A549 (cell line): Measurements from ENCODE around the gene GNE. TPM values are rescaled to one million over a fixed set of nuclear protein-coding genes. Genes with fewer than 3 reads are reported as not detected.

Experiments used
- ATAC-seq, 2 experiments: fragments of 200-7000 bp in 1 of 2; fragments of >200 bp in 1 of 2; cut with Nextera tagmentation in 1 of 2; cut with Tn5 transposase in 1 of 2; 3 replicates each; pipeline versions ENCODE4 v1.8.0 to v1.9.1; 2018 to 2020; ENCODE audit warnings: mild to moderate bottlenecking in 1 of 2, moderate library complexity in 1 of 2
- CTCF ChIA-PET: fragments of 300-600 bp; sonication (Branson Sonifier 250); formaldehyde crosslinking; extraction: SDS; loops from one replicate; lab custom pipeline; 2021; ENCODE audit warnings: antibody characterized with exemption, inconsistent platforms; lab: Yijun Ruan, JAX
- POLR2A ChIA-PET: fragments of 350-600 bp; formaldehyde crosslinking; extraction: SDS; loops from one replicate; lab custom pipeline; 2021; ENCODE audit warnings: antibody characterized with exemption, inconsistent platforms; lab: Yijun Ruan, JAX
- DNase-seq, 2 experiments: peaks; one replicate each; pipeline versions ENCODE4 v3.0.0 to v3.0.0-alpha.2; 2011 to 2016; ENCODE audit warnings: low read depth in 1 of 2, low spot score in 1 of 2
- FAIRE-seq: peaks from 2 replicates; lab custom pipeline; 2011; peaks lifted over from hg19 to GRCh38; lab: Jason Lieb, UNC
- H3K27ac ChIP-seq, 2 experiments: fragments of >200 bp; sonication (Bioruptor Twin); formaldehyde crosslinking; 3 replicates each; pipeline ENCODE4 v1.5.1; 2016 to 2017
- H3K4me1 ChIP-seq: fragments of >200 bp; sonication (Bioruptor Twin); formaldehyde crosslinking; 3 replicates; pipeline ENCODE4 v1.6.1; 2016
- H3K4me2 ChIP-seq: fragments of >200 bp; sonication (Bioruptor Twin); formaldehyde crosslinking; 3 replicates; pipeline ENCODE4 v1.6.1; 2016
- H3K4me3 ChIP-seq: fragments of >200 bp; sonication (Bioruptor Twin); formaldehyde crosslinking; 3 replicates; pipeline ENCODE4 v1.5.1; 2016
- H3K9me3 ChIP-seq: fragments of >200 bp; sonication (Bioruptor Twin); formaldehyde crosslinking; 3 replicates; pipeline ENCODE4 v1.6.1; 2016
- CBX8 ChIP-seq: fragments of 200-600 bp; sonication (generic); IDR thresholded peaks from 2 replicates; pipeline ENCODE4 v1.6.1; 2016
- CHD4 ChIP-seq: fragments of 200-600 bp; sonication (generic); IDR thresholded peaks from 2 replicates; pipeline ENCODE4 v1.6.1; 2016; ENCODE audit warnings: antibody characterized with exemption, mild to moderate bottlenecking, borderline replicate concordance
- ESRRA ChIP-seq: fragments of 150-350 bp; IDR thresholded peaks from 2 replicates; pipeline ENCODE4 v1.6.1; 2014; ENCODE audit warnings: mild to moderate bottlenecking, low read length, borderline replicate concordance
- FOXS1 ChIP-seq: fragments of 250-450 bp; sonication (Bioruptor Pico); IDR thresholded peaks from 2 replicates; pipeline ENCODE4 v1.5.0; 2020; ENCODE audit warnings: mild to moderate bottlenecking, moderate library complexity
- GATA3 ChIP-seq: IDR thresholded peaks from 2 replicates; pipeline ENCODE4 v1.6.1; 2012; ENCODE audit warnings: borderline replicate concordance
- HEYL ChIP-seq: fragments of 250-450 bp; sonication (Bioruptor Pico); IDR thresholded peaks from 2 replicates; pipeline ENCODE4 v1.8.0; 2021; ENCODE audit warnings: mild to moderate bottlenecking, moderate library complexity
- HOXB13 ChIP-seq: fragments of 250-450 bp; sonication (Bioruptor Pico); IDR thresholded peaks from 2 replicates; pipeline ENCODE4 v1.5.0; 2020; ENCODE audit warnings: low read depth, mild to moderate bottlenecking, moderate library complexity
- JUNB ChIP-seq: fragments of >200 bp; sonication (Bioruptor Twin); formaldehyde crosslinking; IDR thresholded peaks from 2 replicates; pipeline ENCODE4 v1.6.1; 2016
- KDM1A ChIP-seq: fragments of 200-600 bp; sonication (generic); IDR thresholded peaks from 2 replicates; pipeline ENCODE4 v1.6.1; 2016; ENCODE audit warnings: low read depth, mild to moderate bottlenecking
- MYC ChIP-seq: IDR thresholded peaks from 2 replicates; pipeline ENCODE4 v1.6.1; 2012; ENCODE audit warnings: mild to moderate bottlenecking, inconsistent platforms, low read length, improper control_type of control experiment, borderline replicate concordance
- NPAS2 ChIP-seq: fragments of 250-450 bp; sonication (Bioruptor Pico); IDR thresholded peaks from 2 replicates; pipeline ENCODE4 v1.8.0; 2022; ENCODE audit warnings: mild to moderate bottlenecking, moderate library complexity, borderline replicate concordance
- NR3C1 ChIP-seq: fragments of >200 bp; sonication (Bioruptor Twin); formaldehyde crosslinking; IDR thresholded peaks from 3 replicates; pipeline ENCODE4 v1.6.1; 2017
- PBX3 ChIP-seq: IDR thresholded peaks from 2 replicates; pipeline ENCODE4 v1.6.1; 2012
- POLR2A ChIP-seq: IDR thresholded peaks from 2 replicates; pipeline ENCODE4 v1.6.1; 2012; ENCODE audit warnings: mild to moderate bottlenecking, low read length
- RARB ChIP-seq: fragments of 250-450 bp; sonication (Bioruptor Pico); IDR thresholded peaks from 2 replicates; pipeline ENCODE4 v1.8.0; 2021; ENCODE audit warnings: mild to moderate bottlenecking, moderate library complexity
- RCOR1 ChIP-seq: fragments of 150-350 bp; IDR thresholded peaks from 2 replicates; pipeline ENCODE4 v1.6.1; 2014; ENCODE audit warnings: antibody characterized with exemption, low read length, low read depth
- RFX5 ChIP-seq: fragments of 450-650 bp; IDR thresholded peaks from 2 replicates; pipeline ENCODE4 v1.7.1; 2014; ENCODE audit warnings: antibody characterized with exemption, mild to moderate bottlenecking, moderate library complexity
- SREBF2 ChIP-seq: fragments of 450-650 bp; IDR thresholded peaks from 2 replicates; pipeline ENCODE4 v1.6.1; 2014; ENCODE audit warnings: mild to moderate bottlenecking, moderate library complexity
- TP53 ChIP-seq: fragments of 250-450 bp; sonication (Bioruptor Pico); IDR thresholded peaks from 2 replicates; pipeline ENCODE4 v1.5.0; 2021; ENCODE audit warnings: mild to moderate bottlenecking, moderate library complexity
- ZNF302 ChIP-seq: fragments of 250-450 bp; sonication (Bioruptor Pico); IDR thresholded peaks from 2 replicates; pipeline ENCODE4 v1.9.0; 2021; ENCODE audit warnings: inconsistent platforms, mild to moderate bottlenecking, moderate library complexity
- ZSCAN20 ChIP-seq: fragments of 250-450 bp; sonication (Bioruptor Pico); IDR thresholded peaks from 2 replicates; pipeline ENCODE4 v1.8.0; 2022; ENCODE audit warnings: mild to moderate bottlenecking, moderate library complexity
- WGBS: methylation state at CpG from one replicate; pipeline ENCODE4 v1.1.6; 2017; ENCODE audit errors: missing lambda C conversion rate; 5-methylcytosine and 5-hydroxymethylcytosine counted together
- polyA plus RNA-seq, 4 experiments: library from polyadenylated mRNA; depleted of rRNA in 3 of 4; stranded (reverse); fragments of >200 nt; fragmentation: RNase III in 1 of 4; extraction: RNeasy Plus Mini Kit Qiagen cat#74134 plus additional on column Dnase treatment in 1 of 4; gene quantifications; 2 replicates in 3 of 4; 3 replicates in 1 of 4; pipeline ENCODE4 v1.2.3, GENCODE V29; 2011 to 2017
- TF ChIP-seq, protein P1 (sequence below): IDR thresholded peaks from 2 replicates; pipeline ENCODE4 v1.6.1; 2012
- TF ChIP-seq, protein P2 (sequence below): fragments of 450-650 bp; IDR thresholded peaks from 2 replicates; pipeline ENCODE4 v1.6.1; 2014; ENCODE audit warnings: antibody characterized with exemption
- TF ChIP-seq, protein P3 (sequence below): fragments of >200 bp; sonication (Bioruptor Twin); formaldehyde crosslinking; IDR thresholded peaks from 3 replicates; pipeline ENCODE4 v1.6.1; 2016
- TF ChIP-seq, protein P4 (sequence below): fragments of 150-350 bp; IDR thresholded peaks from 2 replicates; pipeline ENCODE4 v1.6.1; 2014; ENCODE audit warnings: low read depth, mild to moderate bottlenecking, low read length

GNE gene
- polyA plus RNA-seq, 2 of the 4 experiments (the other 2 are of a cell fraction), result 23.0 to 32.9 TPM

- TF ChIP-seq CHD4 (no peak), RCOR1 (no peak), GATA3 (no peak), ZNF302 (no peak), NPAS2 (no peak)
- TF ChIP-seq, protein P1, sequence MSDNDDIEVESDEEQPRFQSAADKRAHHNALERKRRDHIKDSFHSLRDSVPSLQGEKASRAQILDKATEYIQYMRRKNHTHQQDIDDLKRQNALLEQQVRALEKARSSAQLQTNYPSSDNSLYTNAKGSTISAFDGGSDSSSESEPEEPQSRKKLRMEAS, result no peak
Measured at GRCh38 chr9:36173861-36174260, 84.4 kb downstream of the GNE start (continued).

- no peak for ATAC-seq
- Histone ChIP-seq H3K4me1 (peaks cover 5% of the 10 kb centered on the region; the same call in 1 of the 3 replicates), H3K9me3 (no peaks in the 10 kb centered on the region), H3K4me2 (no peak overlapping the region), H3K4me3 (no peak overlapping the region), H3K27ac (no peak overlapping the region)
- CTCF ChIA-PET, result interaction anchor here (0.5 to 16.6 kb wide), 5 partner anchors 20 to 224 kb away, joined by 3 to 321 read pairs (median 5); partner anchors contain the start of gene CLTA
- 70% methylated on average over 12 of the region's 13 CpGs for WGBS
- TF ChIP-seq KDM1A (no peak), CHD4 (no peak), HOXB13 (no peak), HEYL (no peak), NR3C1 (no peak), CBX8 (no peak), PBX3 (no peak), FOXS1 (CRISPR knock-in tag) (no peak), ZSCAN20 (CRISPR knock-in tag) (no peak), MYC (no peak), ZNF302 (no peak), JUNB (no peak), ESRRA (no peak), RFX5 (no peak)
- TF ChIP-seq, protein P2, sequence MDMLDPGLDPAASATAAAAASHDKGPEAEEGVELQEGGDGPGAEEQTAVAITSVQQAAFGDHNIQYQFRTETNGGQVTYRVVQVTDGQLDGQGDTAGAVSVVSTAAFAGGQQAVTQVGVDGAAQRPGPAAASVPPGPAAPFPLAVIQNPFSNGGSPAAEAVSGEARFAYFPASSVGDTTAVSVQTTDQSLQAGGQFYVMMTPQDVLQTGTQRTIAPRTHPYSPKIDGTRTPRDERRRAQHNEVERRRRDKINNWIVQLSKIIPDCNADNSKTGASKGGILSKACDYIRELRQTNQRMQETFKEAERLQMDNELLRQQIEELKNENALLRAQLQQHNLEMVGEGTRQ, result no peak
- TF ChIP-seq, protein P3, sequence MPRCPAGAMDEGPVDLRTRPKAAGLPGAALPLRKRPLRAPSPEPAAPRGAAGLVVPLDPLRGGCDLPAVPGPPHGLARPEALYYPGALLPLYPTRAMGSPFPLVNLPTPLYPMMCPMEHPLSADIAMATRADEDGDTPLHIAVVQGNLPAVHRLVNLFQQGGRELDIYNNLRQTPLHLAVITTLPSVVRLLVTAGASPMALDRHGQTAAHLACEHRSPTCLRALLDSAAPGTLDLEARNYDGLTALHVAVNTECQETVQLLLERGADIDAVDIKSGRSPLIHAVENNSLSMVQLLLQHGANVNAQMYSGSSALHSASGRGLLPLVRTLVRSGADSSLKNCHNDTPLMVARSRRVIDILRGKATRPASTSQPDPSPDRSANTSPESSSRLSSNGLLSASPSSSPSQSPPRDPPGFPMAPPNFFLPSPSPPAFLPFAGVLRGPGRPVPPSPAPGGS, result no peak
- TF ChIP-seq, protein P4, sequence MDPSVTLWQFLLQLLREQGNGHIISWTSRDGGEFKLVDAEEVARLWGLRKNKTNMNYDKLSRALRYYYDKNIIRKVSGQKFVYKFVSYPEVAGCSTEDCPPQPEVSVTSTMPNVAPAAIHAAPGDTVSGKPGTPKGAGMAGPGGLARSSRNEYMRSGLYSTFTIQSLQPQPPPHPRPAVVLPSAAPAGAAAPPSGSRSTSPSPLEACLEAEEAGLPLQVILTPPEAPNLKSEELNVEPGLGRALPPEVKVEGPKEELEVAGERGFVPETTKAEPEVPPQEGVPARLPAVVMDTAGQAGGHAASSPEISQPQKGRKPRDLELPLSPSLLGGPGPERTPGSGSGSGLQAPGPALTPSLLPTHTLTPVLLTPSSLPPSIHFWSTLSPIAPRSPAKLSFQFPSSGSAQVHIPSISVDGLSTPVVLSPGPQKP, result no peak
- DNase-seq, result no peak
- POLR2A ChIA-PET, result interaction anchor here (2.2 kb wide), 1 partner anchor 20 kb away, joined by 9 read pairs; the partner anchor contains the start of gene CLTA
- FAIRE-seq, result no peak
Measured at GRCh38 chr9:36170531-36170930, 87.7 kb downstream of the GNE start.

- H3K4me2 ChIP-seq, result no peak overlapping the region
- H3K9me3 ChIP-seq, result no peaks in the 10 kb centered on the region
- ChIA-PET POLR2A (interaction anchor here (2.2 kb wide), 1 partner anchor 21 kb away, joined by 9 read pairs; the partner anchor contains the start of gene CLTA), CTCF (interaction anchor here (1.4 to 16.6 kb wide), 12 partner anchors 8 to 223 kb away, joined by 3 to 321 read pairs (median 6); partner anchors contain the start of genes CLTA and GLIPR2)
- no peak for DNase-seq
- 82% methylated on average over 17 of the region's 17 CpGs for WGBS
- H3K27ac ChIP-seq, result no peak overlapping the region
- no peak for ATAC-seq
- no peak overlapping the region for H3K4me3 ChIP-seq
- H3K4me1 ChIP-seq, result peaks cover 7% of the 10 kb centered on the region; the same call in 1 of the 3 replicates
- FAIRE-seq, result no peak
- TF ChIP-seq HOXB13, result no peak
- TF ChIP-seq POLR2A, result no peak
- TF ChIP-seq SREBF2, result no peak
- TF ChIP-seq, protein P1, result no peak
- no peak for TF ChIP-seq TP53 (CRISPR knock-in tag)
- TF ChIP-seq ESRRA, result no peak
- no peak for TF ChIP-seq RARB (CRISPR knock-in tag)
Measured at GRCh38 chr9:36169708-36170107, 88.5 kb downstream of the GNE start.
